GM18526 (cell line): ENCODE results near the gene TENM4.

Experiments
- POLR2A ChIP-seq: IDR thresholded peaks from 3 replicates; pipeline ENCODE4 v1.6.1; 2011; ENCODE audit not compliant: insufficient read length; ENCODE audit errors: extremely low read depth

The TENM4 gene

DNA sequence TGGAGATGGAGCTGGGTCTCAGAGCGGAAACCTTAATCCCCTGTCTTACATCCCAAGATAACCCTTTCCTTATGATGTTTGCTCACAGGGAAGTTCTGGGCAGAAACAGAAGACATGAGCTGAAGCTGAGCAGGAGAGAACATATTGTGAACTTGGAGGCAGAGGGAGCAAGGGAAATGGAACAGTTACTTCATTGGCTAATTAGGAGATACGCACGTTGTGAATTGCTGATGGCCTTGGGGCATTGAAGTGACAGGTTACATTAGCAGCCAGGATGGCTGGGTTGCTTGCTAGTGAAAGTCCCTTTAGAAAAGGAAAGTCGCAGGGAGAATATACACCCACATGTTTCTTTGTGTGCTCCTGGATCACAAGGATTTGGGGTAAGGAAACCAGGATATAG lies 48.7 kb downstream of the TENM4 start:
- TF ChIP-seq POLR2A: no peak

DNA sequence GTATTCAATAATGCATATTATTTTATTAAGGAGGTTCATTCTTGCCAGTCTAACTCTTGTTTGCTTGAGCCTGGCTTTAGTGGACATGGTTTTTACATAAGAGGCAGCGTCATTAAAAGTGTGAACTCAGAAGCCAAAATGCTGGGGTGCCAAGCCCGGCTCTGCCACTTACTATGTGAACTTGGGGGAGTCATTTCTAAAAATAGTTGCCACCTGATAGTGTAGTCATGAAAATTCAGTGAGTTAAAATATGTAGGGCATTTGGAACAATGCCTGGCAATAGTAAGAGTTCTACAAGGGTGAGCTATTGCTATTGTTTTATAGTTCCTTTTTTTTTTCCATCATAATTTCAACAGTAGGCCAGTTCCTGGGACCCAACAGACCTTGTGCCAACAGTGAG lies 49.9 kb downstream of the TENM4 start:
- TF ChIP-seq POLR2A: no peak

DNA sequence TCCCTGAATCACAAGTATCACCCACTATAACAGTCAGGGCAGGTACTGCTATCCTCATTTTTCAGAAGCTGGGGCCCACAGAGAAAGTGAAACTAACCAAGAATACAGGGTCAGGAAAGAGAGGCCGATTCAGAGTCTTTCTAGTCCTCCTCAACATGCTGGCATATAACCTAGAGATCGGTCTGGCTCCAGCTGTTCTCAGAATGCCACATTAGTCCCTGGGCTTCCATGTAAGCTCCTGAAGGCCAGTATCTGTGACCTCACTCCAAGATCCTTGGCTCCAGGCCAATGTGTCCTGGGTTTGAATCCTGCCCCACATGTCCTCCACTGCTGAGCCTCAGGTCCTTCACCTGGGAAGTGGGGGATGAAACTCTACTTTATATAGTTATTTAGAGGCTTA lies 50.4 kb downstream of the TENM4 start:
- no peak for TF ChIP-seq POLR2A

GRCh38 chr11:79388201-79388600 lies 52.6 kb downstream of the TENM4 start:
- no peak for TF ChIP-seq POLR2A

- no peak for TF ChIP-seq POLR2A
Measured at GRCh38 chr11:79383874-79384273, 57.0 kb downstream of the TENM4 start.

- TF ChIP-seq POLR2A: no peak
Measured at GRCh38 chr11:79382301-79383050, 58.4 kb downstream of the TENM4 start.

DNA sequence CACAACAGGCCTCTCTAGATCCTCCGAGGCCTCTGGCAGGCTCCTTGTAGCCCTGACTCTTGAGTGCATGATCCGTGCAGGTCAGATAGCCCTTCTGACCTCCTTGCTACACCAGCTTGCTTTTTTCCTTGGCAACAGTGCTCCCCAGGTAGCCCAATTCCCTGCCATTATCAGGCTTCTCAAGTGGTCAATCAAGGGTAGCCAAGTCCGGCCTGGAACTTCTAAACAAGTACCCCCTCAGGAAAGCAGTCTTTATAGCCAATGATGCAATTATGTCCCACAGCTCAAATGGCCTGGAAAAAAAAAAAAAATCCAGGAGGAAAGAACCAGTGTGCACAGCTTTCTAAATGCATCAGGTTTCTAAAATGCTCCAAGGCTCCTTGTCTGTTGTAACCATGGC lies 59.8 kb downstream of the TENM4 start:
- TF ChIP-seq POLR2A: no peak

- no peak for TF ChIP-seq POLR2A
Measured at GRCh38 chr11:79377406-79377805, 63.4 kb downstream of the TENM4 start.

- no peak for TF ChIP-seq POLR2A
Measured at GRCh38 chr11:79375818-79376550, 64.8 kb downstream of the TENM4 start.

DNA sequence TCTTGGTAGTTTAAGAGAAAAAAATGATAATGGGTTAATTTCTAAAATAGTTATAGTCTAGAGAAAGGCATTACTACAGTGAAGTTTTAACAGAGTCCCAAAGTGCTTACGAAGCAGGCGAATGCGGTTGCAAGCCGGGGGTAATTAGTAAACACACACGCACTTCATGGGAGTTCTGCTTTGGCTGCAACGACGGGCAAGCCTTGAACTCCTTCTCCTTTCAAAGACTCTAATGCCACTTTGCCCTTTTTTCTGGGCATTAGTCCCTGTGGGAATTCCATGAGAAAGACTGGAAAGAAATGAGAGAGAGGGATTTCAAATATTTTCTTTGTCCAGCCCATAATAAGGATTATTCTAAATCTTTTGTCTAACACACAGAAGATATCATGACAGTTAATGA lies 66.1 kb downstream of the TENM4 start:
- TF ChIP-seq POLR2A: no peak

DNA sequence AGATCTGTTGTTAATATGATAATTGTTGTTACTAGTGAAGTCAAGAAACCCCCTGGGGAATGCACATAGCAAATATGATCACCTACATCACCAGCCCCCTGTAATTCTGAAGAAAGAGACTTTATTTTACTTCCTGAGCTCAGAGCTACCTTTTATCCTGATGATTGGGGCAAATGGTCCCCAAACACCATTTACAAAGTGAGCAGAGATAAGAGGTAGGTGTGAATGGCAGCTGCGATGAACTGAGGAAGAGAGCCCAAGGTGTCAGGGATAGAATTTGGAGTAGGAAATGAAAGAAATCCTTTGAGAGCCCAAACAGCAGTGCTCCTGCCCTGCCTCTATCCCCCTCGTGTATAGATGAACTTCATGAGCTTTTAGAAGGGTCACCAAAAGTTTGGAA lies 69.1 kb downstream of the TENM4 start:
- no peak for TF ChIP-seq POLR2A

- TF ChIP-seq POLR2A: no peak
Measured at GRCh38 chr11:79371152-79371551, 69.7 kb downstream of the TENM4 start.

DNA sequence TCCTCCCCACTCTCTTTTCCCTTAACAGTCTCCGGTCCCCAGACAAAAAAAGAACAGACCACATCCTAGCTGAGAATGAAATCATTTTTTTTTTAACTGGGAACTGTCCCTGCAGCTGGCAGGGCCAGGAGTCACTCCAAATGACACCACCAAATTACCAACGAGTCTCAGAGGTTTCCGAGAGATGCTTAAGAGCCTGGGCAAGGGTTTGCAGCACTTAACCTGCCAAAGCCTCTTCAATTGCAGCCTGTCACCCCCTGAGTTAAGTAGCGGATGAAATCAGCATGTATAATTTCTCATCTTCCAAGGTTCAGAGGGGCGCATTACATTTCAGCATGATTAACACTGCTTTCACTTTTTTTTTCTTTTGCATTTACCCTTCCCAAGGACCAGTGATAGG lies 71.8 kb downstream of the TENM4 start:
- no peak for TF ChIP-seq POLR2A

DNA sequence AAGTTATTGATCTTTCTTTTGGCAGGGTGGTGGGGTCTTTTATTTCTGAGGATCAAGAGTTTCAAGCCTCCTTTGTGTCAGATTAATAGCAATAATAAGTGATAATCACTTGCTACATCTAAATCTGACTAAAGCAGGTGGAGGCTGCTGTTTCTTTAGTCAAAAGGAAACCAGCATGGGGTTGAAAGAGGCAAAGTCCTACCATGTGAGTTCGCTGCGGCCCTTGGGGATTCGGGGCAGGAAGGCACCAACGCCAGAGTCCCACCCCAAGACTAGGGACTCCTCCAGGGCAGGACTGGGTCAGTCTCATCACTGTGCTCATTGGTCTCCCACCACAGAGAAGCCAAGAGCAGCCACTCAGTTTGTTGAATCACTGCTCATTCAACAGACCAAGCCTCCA lies 73.0 kb downstream of the TENM4 start:
- no peak for TF ChIP-seq POLR2A

GRCh38 chr11:79366218-79366617 lies 74.6 kb downstream of the TENM4 start:
- TF ChIP-seq POLR2A: no peak

DNA sequence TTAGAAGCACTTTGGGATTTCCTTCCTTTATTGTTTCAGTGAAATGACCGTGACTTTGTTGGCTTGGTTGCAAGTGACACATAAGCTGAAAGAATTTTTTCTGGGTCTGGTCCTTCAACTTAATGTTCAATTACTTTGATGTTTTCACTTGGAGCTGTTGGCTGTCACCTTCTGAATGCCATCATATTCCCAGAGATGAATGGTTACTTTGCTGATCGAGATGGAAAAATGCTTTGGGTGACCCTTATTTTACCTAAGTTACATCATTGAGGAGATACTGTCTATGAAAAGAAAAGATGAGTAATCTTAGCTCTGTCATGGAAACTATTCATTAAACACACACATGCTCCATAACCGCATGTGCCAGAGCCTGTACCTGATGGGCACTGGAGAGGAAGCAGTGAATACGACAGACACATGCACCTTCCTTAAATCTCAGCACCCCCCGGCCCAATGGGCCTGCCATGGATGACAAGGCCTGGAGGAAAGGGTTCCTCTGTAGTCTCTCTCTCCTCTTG lies 76.9 kb downstream of the TENM4 start:
- TF ChIP-seq POLR2A: no peak
